ENCODE data around the gene CYB5D1. TPM values are rescaled to one million over a fixed set of nuclear protein-coding genes. Genes with fewer than 3 reads are reported as not detected.

The CYB5D1 gene
- polyA plus RNA-seq, 1 experiment: 6.7 TPM

DNA sequence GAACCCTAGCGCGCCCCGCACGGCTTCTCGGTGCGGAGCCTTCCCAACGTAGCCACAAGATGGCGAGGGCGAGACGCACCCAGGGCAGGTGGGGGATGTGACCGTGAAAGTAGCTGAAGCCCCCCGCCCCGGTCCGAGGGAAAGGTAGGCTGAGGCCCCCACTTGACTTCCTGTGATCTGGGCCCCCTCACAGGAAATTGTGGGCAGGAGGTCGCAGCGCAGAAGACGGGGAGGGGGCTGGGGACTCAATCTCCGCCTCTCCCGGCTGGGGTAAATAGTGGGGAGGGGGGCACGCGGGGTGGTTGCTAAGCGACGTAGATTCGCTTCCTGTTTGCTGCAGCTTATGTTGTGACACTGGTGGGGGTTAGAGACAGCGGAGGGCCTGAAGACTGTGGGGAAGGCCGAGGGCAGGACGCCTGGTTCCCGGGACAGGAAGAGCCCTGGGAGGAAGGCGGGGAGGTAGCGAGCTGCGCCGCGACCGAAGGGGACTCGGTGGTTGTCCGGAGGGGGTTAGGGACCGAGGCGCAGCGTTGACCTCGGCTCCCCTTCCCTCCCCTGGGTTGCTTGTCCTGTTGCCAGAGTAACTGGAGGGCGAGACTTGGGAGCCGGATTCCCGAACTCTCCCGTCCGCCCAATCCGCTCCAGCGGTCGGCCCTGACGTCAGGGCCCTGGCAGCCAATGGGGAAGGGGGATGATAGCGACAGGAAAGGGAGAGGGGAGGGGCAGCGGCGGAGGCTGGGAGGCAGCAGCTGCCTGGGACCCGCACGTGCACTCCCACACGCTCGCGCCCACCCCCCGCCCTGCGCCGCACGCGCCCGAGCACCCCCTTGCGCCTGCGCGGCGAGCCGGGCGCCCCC lies 22.6 kb upstream of the CYB5D1 start:
- ChIA-PET POLR2A (no interaction called here), CTCF (interaction anchor here (0.5 to 3.4 kb wide), 23 partner anchors 8 to 287 kb away, joined by 3 to 26 read pairs (median 4); partner anchors contain the start of gene NAA38)
- Histone ChIP-seq H3K27me3 (ENCODE audit: control insufficient read depth, insufficient read depth, low read length) (peaks cover 2% of the 10 kb centered on the region; the same call in 1 of the 2 replicates), H3K36me3 (ENCODE audit: control insufficient read depth, insufficient read depth, low read length) (0 out of 2 replicates have a peak, but pooled peaks cover under 1% of the 10 kb centered on the region), H3K4me3 (ENCODE audit: low read depth, low read length) (peak overlapping the region; percentile 85)
- peak; percentile 95 for TF ChIP-seq CTCF (IDR thresholded peaks at IDR 0.05; ENCODE audit: insufficient read depth, low read depth, low read length)
- peak; percentile 91 for DNase-seq (ENCODE audit: low read depth)

DNA sequence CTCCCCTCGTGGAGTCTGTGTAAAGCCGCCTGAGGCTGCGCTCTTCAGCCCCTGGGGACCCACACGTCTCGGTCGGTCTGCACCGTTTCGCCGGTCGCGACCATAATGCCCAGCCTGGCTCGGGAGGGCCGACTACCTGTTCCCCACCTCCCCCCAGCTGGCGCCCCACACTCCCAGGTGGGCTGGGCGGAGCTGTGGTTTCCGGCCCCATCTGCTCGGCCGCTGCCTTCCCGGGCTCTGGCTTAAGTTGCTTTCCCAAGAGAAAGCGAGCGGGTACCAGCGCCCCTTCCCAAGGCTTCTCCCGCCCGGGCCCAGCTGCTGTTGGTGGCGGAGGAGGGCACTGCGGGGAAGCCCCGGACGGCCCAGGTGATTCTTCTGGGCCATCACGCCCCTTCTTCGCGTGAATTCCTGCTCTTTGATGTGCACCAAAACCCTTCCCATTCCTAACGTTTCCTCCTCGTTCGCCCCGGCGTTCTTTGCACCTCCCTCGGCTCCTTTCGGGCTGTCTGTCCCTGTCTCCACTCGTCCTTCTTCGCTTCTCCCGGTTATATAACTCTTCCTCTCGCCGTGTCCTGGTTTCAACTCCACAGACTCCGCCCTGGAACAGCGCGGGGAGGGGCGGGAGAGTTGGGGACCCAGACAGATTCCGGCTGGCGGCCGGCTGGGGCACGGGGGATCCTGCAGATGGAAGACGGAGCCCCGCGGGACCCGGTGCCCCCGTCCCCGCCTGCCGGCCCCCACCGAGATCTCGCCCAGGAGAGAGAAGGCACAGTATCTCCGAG lies 21.8 kb upstream of the CYB5D1 start:
- Histone ChIP-seq H3K4me3 (ENCODE audit: low read depth, low read length) (peak overlapping the region; percentile 85), H3K36me3 (ENCODE audit: control insufficient read depth, insufficient read depth, low read length) (0 out of 2 replicates have a peak, but pooled peaks cover 2% of the 10 kb centered on the region), H3K27me3 (ENCODE audit: control insufficient read depth, insufficient read depth, low read length) (no peaks in the 10 kb centered on the region; the same call in 1 of the 2 replicates)
- CTCF ChIA-PET: interaction anchor here (1.0 to 3.4 kb wide), 12 partner anchors 10 to 286 kb away, joined by 3 to 26 read pairs (median 6); partner anchors contain the start of gene NAA38
- DNase-seq (ENCODE audit: low read depth): no peak
- no peak for TF ChIP-seq CTCF (IDR thresholded peaks at IDR 0.05; ENCODE audit: insufficient read depth, low read depth, low read length)
- POLR2A ChIA-PET: no interaction called here

DNA sequence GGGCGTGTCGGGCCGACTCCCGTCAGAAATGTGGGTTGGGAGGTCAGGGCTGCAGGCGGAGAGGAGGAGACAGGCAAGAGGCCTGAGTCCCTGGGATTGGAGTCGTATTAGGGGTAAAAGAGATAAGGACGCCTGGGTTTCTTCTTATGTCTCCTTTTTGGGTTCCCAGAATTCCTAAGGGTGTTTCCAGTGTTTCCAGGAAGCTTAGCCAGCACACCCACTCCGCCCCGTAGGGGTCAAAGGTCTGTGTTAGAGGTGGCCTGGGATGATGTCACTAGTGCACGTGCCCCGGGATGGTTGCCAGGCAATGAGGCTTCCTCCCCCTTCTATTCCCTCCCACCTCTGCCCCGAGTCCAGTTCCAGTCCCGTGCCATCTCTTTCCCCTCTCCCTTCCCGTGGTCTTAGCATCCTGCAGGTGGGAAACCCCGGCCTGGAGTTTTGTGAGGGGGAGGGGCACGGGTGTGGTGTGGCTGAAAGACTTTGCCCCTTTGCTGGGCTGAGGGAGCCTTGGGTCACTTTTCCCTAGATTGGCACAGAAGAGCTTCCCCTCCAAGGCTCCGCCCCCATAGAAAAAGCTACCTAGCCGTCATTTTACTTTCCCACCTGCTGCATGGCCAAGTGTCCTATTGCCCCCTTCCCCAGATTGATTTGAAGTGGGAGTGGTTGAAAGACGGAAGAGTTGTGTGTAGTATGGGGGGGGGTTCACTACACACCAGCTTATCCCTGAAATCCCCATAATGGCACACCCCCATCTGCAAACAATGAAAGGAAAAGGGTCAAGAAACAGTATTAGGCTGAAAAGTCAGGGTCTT lies 21.0 kb upstream of the CYB5D1 start:
- POLR2A ChIA-PET: interaction anchor here (0.6 to 0.8 kb wide), 2 partner anchors 8 to 20 kb away, joined by 3 read pairs; partner anchors contain the start of gene NAA38
- H3K4me3 ChIP-seq (ENCODE audit: low read depth, low read length): peak overlapping the region; percentile 85
- no peaks in the 10 kb centered on the region for H3K27me3 ChIP-seq (ENCODE audit: control insufficient read depth, insufficient read depth, low read length)
- H3K36me3 ChIP-seq (ENCODE audit: control insufficient read depth, insufficient read depth, low read length): peaks cover 5% of the 10 kb centered on the region; the same call in 1 of the 2 replicates
- TF ChIP-seq CTCF (IDR thresholded peaks at IDR 0.05; ENCODE audit: insufficient read depth, low read depth, low read length): no peak
- DNase-seq (ENCODE audit: low read depth): no peak
- CTCF ChIA-PET: interaction anchor here (1.2 to 2.4 kb wide), 5 partner anchors 20 to 93 kb away, joined by 3 to 13 read pairs (median 11); partner anchors contain the start of genes CYB5D1, NAA38 and TMEM88

DNA sequence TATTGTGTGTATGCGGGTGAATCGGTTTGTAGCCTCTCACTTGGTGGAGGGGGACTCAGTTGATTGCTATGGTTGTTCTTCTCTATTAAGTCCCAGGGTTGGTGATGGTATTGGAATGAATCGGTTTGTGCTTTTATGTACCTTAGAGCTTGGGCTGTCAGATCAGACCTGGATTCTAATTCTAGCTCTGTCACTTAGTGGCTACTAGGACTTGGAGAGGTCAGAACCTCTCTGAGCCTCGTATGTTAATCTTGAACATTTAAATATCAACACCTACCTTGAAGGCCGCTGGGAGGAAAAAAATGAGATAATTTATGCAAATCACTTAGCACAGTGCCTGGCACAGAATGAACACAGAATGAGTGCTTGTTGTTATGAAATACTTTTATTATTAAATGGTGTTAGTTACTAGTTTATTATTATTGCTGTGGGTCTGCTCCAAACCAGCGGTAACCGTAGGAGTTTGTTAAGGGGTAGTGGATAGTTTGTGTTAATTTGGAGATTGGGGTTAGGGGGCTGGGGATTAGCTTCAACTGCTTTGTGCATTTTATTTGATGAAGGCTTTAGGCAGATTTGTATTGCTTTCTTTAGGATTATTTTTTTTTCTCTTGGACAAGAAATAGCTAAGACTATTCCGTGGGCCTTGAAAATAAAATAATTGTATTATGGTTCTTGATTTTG lies 20.3 kb upstream of the CYB5D1 start:
- H3K27me3 ChIP-seq (ENCODE audit: control insufficient read depth, insufficient read depth, low read length): no peaks in the 10 kb centered on the region
- CTCF ChIA-PET: interaction anchor here (0.6 to 2.4 kb wide), 6 partner anchors 13 to 151 kb away, joined by 3 to 12 read pairs (median 6); partner anchors contain the start of genes CYB5D1, NAA38 and TMEM88
- POLR2A ChIA-PET: interaction anchor here (0.6 to 0.8 kb wide), 2 partner anchors 20 kb away, joined by 3 read pairs; partner anchors contain the start of gene NAA38
- DNase-seq (ENCODE audit: low read depth): no peak
- no peak for TF ChIP-seq CTCF (IDR thresholded peaks at IDR 0.05; ENCODE audit: insufficient read depth, low read depth, low read length)
- H3K4me3 ChIP-seq (ENCODE audit: low read depth, low read length): peak overlapping the region; percentile 85
- peaks cover 5% of the 10 kb centered on the region; the same call in 1 of the 2 replicates for H3K36me3 ChIP-seq (ENCODE audit: control insufficient read depth, insufficient read depth, low read length)

Data from BJ (cell line).